CD4-positive, alpha-beta T cell treated with Interleukin-15 for 1 hour (primary cell): Measurements from ENCODE around the gene PTPN5.
"Not testable (repeated sequence)": the region's sequence is repeated elsewhere in the genome, so short reads cannot be mapped to it uniquely, and the experiment has no call there.

Source experiments
- DNase-seq: peaks from one replicate; pipeline ENCODE4 v3.0.0-alpha.2; 2020

Gene PTPN5

GRCh38 chr11:18791207-18791968 is at the start of gene PTPN5:
PTPN5 (minus strand) TSS chr11:18791798; CDS start chr11:18771958, 19,840 bp downstream.
- no peak for DNase-seq

DNA sequence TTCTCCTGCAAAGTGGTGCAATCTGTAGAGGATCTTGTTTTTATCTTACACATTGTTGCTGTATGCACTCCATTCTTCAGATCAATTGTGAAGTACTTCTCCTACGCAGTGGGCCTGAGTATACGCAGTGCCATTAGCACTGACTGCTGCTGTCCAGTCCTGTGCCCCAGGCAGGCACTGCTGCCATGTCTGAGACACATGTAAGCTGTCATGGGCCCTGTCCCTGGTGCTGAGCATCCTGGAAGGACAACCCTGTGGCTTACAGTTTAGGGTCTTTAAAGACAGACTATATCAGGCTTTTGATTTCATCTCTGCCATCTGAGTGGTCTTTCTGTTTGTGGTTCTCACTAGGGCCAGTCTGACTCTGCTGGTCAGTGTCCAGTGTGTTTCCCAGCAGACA is 44.8 kb upstream of the PTPN5 start:
- DNase-seq, result no peak

DNA sequence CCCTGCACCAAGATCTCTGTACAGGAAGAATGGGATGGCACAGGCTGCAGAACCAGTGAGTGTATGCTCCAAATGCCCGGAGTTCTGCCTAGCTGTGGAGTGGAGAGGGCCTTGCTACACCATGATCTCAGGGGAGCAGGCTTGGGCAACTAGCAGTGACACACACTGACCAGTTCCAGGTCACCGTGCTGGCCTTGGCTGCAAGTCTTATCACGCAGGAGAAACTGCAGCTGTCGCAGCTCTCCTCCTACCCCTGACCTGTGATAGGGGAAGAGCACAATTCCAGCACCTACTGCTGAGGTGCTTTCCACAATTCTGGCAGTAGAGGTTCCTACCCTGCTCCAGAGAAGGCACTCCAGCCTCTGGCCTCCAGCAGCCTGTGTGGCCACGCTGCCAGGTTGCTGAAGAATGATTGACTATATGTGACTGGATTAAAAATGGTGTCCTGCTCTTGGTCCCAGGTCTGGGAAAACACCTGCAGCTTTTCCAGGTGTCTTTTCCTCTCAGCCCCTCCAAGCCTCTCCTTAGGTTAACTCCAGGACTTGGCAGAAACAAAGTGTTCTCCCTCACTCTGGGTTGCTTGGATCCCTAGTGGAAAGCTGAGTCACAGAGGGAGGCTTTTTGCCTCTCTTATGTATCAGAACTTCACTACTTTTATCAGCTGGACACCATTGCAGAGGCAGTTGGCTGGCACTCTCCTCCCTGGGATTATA is 43.3 kb upstream of the PTPN5 start:
- DNase-seq, result no peak

- not testable (repeated sequence) for DNase-seq
Measured at GRCh38 chr11:18820160-18820559, 28.6 kb upstream of the PTPN5 start.

GRCh38 chr11:18804199-18804999 is 12.8 kb upstream of the PTPN5 start:
- DNase-seq, result no peak

- DNase-seq, result no peak
Measured at GRCh38 chr11:18802381-18803257, 11.0 kb upstream of the PTPN5 start.

DNA sequence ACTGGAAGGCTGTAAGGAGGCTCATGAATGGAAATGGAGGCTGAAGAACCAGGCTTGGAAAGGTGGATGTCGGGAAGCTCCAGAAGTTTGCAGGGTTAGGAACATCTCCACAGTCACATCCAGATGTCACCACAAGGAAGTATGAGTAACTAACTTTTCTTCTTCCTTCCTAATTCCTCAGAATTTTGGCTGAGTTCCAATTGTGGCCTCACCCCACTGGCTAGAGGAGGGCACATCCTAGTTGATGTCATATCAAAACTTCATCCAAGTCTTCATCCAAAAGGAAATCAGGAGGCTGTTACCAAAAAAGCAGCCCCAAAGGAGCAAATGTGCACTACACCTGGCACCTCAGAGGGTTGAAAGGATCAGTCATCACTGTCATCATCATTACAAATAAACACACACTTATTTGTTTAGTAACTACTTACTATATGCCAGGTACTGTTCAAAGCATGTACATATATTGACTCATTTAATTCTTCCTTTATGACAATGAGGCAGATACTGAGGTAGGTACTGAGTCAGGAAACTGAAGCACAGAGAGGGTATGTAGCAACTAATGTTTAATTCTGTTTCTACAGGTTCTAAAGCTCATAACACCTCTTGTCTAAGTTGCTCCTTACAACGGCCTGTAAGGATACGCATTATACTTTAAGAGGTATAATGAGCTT is 7.3 kb upstream of the PTPN5 start:
- no peak for DNase-seq

DNA sequence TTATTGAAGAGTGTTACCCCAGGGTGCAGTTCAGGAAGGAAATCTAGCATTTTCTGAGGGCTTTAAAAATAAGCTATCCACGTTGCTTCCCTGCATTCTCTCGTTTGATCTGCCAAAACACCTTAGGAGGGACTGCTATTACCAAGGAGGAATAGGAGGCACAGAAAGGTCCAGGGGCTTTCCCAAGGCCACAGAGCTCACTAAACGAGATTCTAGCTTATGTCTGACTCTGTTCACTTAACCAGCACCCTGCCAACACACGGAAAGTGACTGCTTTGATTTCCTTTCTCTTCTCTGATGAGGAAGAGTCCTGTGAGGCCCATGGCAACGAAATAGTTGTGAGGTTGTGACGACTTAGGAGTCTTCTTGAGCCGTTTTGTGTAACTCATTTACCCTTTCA is 3.4 kb upstream of the PTPN5 start:
- DNase-seq, result no peak

- no peak for DNase-seq
Measured at GRCh38 chr11:18792827-18793226, 1.2 kb upstream of the PTPN5 start.

GRCh38 chr11:18791969-18792628 is 501 bp upstream of the PTPN5 start:
- no peak for DNase-seq

DNA sequence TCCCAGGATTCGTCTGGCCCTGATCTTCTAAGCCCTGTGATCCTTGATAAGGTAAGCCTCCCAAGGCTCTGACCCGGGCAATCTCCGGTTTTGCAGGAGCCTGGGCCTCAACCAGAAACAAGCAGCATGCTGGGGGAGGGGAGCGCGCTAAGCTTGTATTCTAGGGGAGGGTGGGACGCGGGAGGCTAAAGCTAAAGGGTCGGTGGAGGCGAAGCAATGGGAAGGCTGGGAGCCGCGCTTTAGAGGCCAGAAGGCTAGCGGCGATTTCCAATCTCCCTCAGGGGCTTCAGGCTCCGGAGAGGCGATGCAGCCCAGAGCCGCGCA is 753 bp downstream of the PTPN5 start:
- no peak for DNase-seq

DNA sequence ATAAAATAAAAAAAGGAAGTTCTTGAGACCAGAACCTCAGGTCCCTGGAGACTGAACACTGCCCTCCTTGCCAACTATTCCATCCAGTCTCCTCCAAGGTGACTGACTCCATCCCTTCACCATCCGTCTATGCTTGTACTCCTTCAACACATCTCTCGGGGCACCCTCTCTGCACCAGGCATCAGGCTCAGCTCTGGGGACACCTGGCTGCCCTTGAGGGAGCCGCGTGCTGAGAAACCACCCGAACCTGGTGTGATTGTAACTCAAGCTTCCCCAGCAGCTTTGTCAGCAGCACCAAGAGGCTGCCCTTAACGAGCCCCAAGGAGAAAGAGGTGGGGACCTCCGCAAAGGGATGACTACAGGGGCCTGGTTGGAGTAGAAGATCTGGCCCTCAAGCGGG is 1.7 kb downstream of the PTPN5 start:
- DNase-seq, result no peak

GRCh38 chr11:18785411-18785810 is 6.2 kb downstream of the PTPN5 start:
- no peak for DNase-seq

DNA sequence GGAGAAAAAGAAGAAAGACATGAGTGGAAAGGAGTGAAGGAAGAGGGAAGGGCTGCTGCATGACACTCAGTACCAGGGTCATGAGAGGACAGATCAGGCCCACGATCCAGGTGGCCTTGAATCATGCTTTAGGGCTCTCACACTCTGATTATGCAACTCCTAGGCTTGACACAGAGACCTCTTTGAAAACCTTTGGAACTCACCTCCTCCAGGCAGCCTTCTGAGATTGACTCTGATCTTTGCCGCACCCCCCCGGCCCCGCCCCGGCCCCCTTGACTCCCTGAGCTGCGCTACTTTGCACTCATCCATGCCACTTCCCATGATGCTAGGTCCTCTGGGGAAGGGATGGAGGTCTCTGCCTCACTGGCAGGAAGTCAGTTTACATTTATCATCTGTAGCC is 10.7 kb downstream of the PTPN5 start:
- DNase-seq, result no peak

GRCh38 chr11:18780329-18780728 is 11.3 kb downstream of the PTPN5 start:
- DNase-seq, result no peak

- DNase-seq, result no peak
Measured at GRCh38 chr11:18778468-18778867, 13.1 kb downstream of the PTPN5 start.

DNA sequence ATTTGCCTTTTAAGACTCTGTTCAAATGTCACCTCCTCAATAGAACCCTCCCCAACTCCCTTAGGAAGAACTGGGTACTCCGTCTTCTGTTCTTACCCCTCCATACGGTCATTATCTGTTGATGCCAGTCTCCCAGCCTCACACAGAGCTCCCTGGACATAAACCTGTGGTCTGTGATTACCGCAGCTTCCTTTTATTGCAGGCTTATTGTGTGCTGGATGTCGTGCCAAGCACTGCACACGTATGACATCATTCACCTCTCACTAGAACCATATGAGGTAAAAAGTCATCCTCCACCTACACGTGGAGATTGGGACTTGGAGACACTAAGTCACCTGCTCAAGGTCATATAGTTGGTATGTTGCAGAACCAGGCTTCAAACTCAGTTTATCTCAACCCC is 15.3 kb downstream of the PTPN5 start:
- no peak for DNase-seq

GRCh38 chr11:18775492-18776292 is 15.9 kb downstream of the PTPN5 start:
- no peak for DNase-seq

- DNase-seq, result no peak
Measured at GRCh38 chr11:18774801-18775200, 16.8 kb downstream of the PTPN5 start.

- no peak for DNase-seq
Measured at GRCh38 chr11:18773681-18774080, 17.9 kb downstream of the PTPN5 start.

DNA sequence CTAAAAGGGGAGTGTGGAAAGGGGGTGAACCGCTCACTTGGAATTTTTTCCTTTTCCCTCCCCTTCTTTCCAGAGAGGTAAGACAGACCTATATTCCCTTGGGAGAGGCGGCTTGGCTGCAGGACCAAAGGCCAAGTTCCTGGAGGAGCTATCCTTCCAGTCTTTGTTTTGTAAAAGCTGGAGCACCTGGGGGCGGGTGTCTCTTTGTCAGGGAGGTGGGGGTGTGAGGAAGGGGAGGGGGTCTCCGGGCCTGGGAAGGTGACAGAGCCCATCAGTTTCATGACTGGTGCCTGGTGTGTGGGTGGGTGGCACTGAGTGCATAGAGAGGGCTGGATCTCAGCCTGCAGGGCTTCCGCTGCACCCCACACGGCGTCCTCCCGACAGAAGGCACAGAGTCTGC is 18.5 kb downstream of the PTPN5 start:
- DNase-seq, result no peak
